ENCODE results near the gene TCAIM. TPM values are rescaled to one million over a fixed set of nuclear protein-coding genes. Genes with fewer than 3 reads are reported as not detected.

TCAIM gene
- total RNA-seq, 1 donor from 2014 or later = 33.2 TPM

- intact Hi-C loops (cut with DNase I) = no loop called here
- H3K4me1 ChIP-seq = peaks cover 21% of the 10 kb centered on the region
- ATAC-seq (no peak), DNase-seq (no peak)
- no peak overlapping the region for H3K27ac ChIP-seq
- no peak overlapping the region for H3K4me3 ChIP-seq
- no peaks in the 10 kb centered on the region for H3K27me3 ChIP-seq
- H3K9me3 ChIP-seq = no peaks in the 10 kb centered on the region
- no peak for TF ChIP-seq CTCF (IDR thresholded peaks at IDR 0.05)
- H3K36me3 ChIP-seq = no peaks in the 10 kb centered on the region
These were observed 97.6 kb downstream of the TCAIM start for GRCh38 chr3:44436181-44436580.

GRCh38 chr3:44437800-44438199 lies 99.2 kb downstream of the TCAIM start:
- peaks cover 24% of the 10 kb centered on the region for H3K4me1 ChIP-seq
- no peak for ATAC-seq
- DNase-seq = no peak
- no peaks in the 10 kb centered on the region for H3K36me3 ChIP-seq
- no peak overlapping the region for H3K4me3 ChIP-seq
- no peaks in the 10 kb centered on the region for H3K27me3 ChIP-seq
- TF ChIP-seq CTCF (IDR thresholded peaks at IDR 0.05) = no peak
- H3K27ac ChIP-seq = no peak overlapping the region
- intact Hi-C loops (cut with DNase I) = no loop called here
- H3K9me3 ChIP-seq = no peaks in the 10 kb centered on the region

- Histone ChIP-seq H3K36me3 (no peaks in the 10 kb centered on the region), H3K4me1 (peaks cover 24% of the 10 kb centered on the region), H3K9me3 (no peaks in the 10 kb centered on the region), H3K27me3 (no peaks in the 10 kb centered on the region), H3K27ac (peak overlapping the region; percentile 94), H3K4me3 (peak overlapping the region; percentile 41)
- intact Hi-C loops (cut with DNase I) = no loop called here
- DNase-seq (peak; percentile 87), ATAC-seq (peak; percentile 95)
- TF ChIP-seq CTCF (IDR thresholded peaks at IDR 0.05) = no peak
These were observed 101.1 kb downstream of the TCAIM start for GRCh38 chr3:44439499-44440295.

- Histone ChIP-seq H3K27ac (no peak overlapping the region), H3K27me3 (no peaks in the 10 kb centered on the region), H3K4me3 (no peak overlapping the region), H3K9me3 (no peaks in the 10 kb centered on the region), H3K4me1 (peaks cover 24% of the 10 kb centered on the region), H3K36me3 (peaks cover 12% of the 10 kb centered on the region)
- TF ChIP-seq CTCF (IDR thresholded peaks at IDR 0.05) = no peak
- intact Hi-C loops (cut with DNase I) = no loop called here
- ATAC-seq (no peak), DNase-seq (no peak)
These were observed 104.2 kb downstream of the TCAIM start for GRCh38 chr3:44442596-44443309.

- Histone ChIP-seq H3K4me1 (peaks cover 19% of the 10 kb centered on the region), H3K36me3 (peaks cover 29% of the 10 kb centered on the region), H3K27me3 (no peaks in the 10 kb centered on the region), H3K27ac (no peak overlapping the region), H3K4me3 (no peak overlapping the region), H3K9me3 (no peaks in the 10 kb centered on the region)
- DNase-seq (no peak), ATAC-seq (no peak)
- intact Hi-C loops (cut with DNase I) = no loop called here
- TF ChIP-seq CTCF (IDR thresholded peaks at IDR 0.05) = no peak
These were observed 105.9 kb downstream of the TCAIM start for GRCh38 chr3:44444437-44444836.
